H1 (cell line): ENCODE results near the gene GATC. TPM values are rescaled to one million over a fixed set of nuclear protein-coding genes. Genes with fewer than 3 reads are reported as not detected.

Experiments
- CTCF ChIA-PET: fragments of 300-600 bp; sonication (Branson Sonifier 250); formaldehyde crosslinking; loops from one replicate; lab custom pipeline; 2021; ENCODE audit not compliant: partially characterized antibody; lab: Charles Lee
- POLR2A ChIA-PET: fragments of 300-600 bp; sonication (Branson Sonifier 250); formaldehyde crosslinking; loops from one replicate; lab custom pipeline; 2021; ENCODE audit warnings: inconsistent platforms; ENCODE audit not compliant: partially characterized antibody; lab: Charles Lee
- DNase-seq, 2 experiments: peaks; one replicate each; pipeline versions ENCODE4 v3.0.0 to v3.0.0-alpha.2; 2010 to 2022; ENCODE audit warnings: low spot score in 2 of 2, low read depth in 1 of 2, mixed read lengths in 1 of 2
- FAIRE-seq: peaks from 2 replicates; lab custom pipeline; 2011; peaks lifted over from hg19 to GRCh38; lab: Jason Lieb, UNC
- H2AFZ ChIP-seq: 2 replicates; pipeline ENCODE4 v1.8.1; 2012; ENCODE audit warnings: low read length, inconsistent platforms
- H2AK5ac ChIP-seq: 2 replicates; pipeline ENCODE4 v1.6.1; 2013; ENCODE audit warnings: low read depth, low read length
- H2BK120ac ChIP-seq: replicated peaks from 2 replicates; pipeline ENCODE3; 2013; ENCODE audit warnings: low read depth, low read length, inconsistent platforms
- H2BK12ac ChIP-seq: 2 replicates; pipeline ENCODE4 v1.6.1; 2013; ENCODE audit warnings: low read depth, low read length
- H2BK15ac ChIP-seq: 2 replicates; pipeline ENCODE4 v1.6.1; 2013; ENCODE audit warnings: low read length
- H2BK20ac ChIP-seq: 2 replicates; pipeline ENCODE4 v1.6.1; 2013; ENCODE audit warnings: low read length
- H2BK5ac ChIP-seq: 2 replicates; pipeline ENCODE4 v1.6.1; 2013; ENCODE audit warnings: low read depth, low read length
- H3K14ac ChIP-seq: 2 replicates; pipeline ENCODE4 v1.6.1; 2013; ENCODE audit warnings: inconsistent platforms; ENCODE audit not compliant: insufficient read length
- H3K18ac ChIP-seq: 2 replicates; pipeline ENCODE4 v1.6.1; 2013; ENCODE audit warnings: low read length; ENCODE audit errors: extremely low read depth
- H3K23ac ChIP-seq: 2 replicates; pipeline ENCODE4 v1.6.1; 2013; ENCODE audit warnings: inconsistent platforms; ENCODE audit not compliant: insufficient read length
- H3K23me2 ChIP-seq: 2 replicates; pipeline ENCODE4 v1.6.1; 2013; ENCODE audit warnings: low read depth, low read length
- H3K27ac ChIP-seq: 2 replicates; pipeline ENCODE4 v1.6.1; 2011; ENCODE audit warnings: low read depth, low read length, inconsistent platforms
- H3K27me3 ChIP-seq, 4 experiments: replicated peaks in 1 of 4; 1 replicate in 1 of 4; 2 replicates in 3 of 4; pipeline versions ENCODE4 v1.6.1 to v1.8.1; 2011 to 2013; ENCODE audit warnings: low read length in 3 of 4, mild to moderate bottlenecking in 3 of 4, inconsistent platforms in 2 of 4, mixed read lengths in 2 of 4, moderate library complexity in 1 of 4; ENCODE audit not compliant: control insufficient read depth in 3 of 4, insufficient read depth in 3 of 4; ENCODE audit errors: extremely low read depth in 1 of 4
- H3K36me3 ChIP-seq, 4 experiments: 2 replicates each; pipeline versions ENCODE4 v1.6.1 to v1.8.1; 2011 to 2013; ENCODE audit warnings: mild to moderate bottlenecking in 4 of 4, low read length in 3 of 4, moderate library complexity in 2 of 4, control low read depth in 1 of 4, inconsistent platforms in 1 of 4; ENCODE audit not compliant: insufficient read depth in 4 of 4, control insufficient read depth in 2 of 4
- H3K4ac ChIP-seq: replicated peaks from 2 replicates; pipeline ENCODE3; 2013; ENCODE audit warnings: low read length, low read depth, mixed read lengths, inconsistent platforms; ENCODE audit not compliant: insufficient read length
- H3K4me1 ChIP-seq, 4 experiments: replicated peaks in 1 of 4; 1 replicate in 1 of 4; 2 replicates in 3 of 4; pipeline versions ENCODE4 v1.6.1 to v1.8.1; 2011 to 2013; ENCODE audit warnings: low read length in 3 of 4, inconsistent platforms in 2 of 4, mixed read lengths in 1 of 4; ENCODE audit not compliant: insufficient read depth in 4 of 4, control insufficient read depth in 3 of 4
- H3K4me2 ChIP-seq, 2 experiments: 2 replicates each; pipeline versions ENCODE4 v1.6.1 to v1.8.1; 2011 to 2013; ENCODE audit warnings: low read depth in 2 of 2, low read length in 2 of 2, control low read depth in 1 of 2, inconsistent platforms in 1 of 2, mild to moderate bottlenecking in 1 of 2; ENCODE audit not compliant: insufficient read depth in 1 of 2
- H3K4me3 ChIP-seq, 4 experiments: fragments of 200-600, 300-600 bp in 1 of 4; sonication (generic), shearing (Covaris generic), sonication (Bioruptor Twin) in 1 of 4; 2 replicates each; pipeline versions ENCODE4 v1.5.1 to v1.8.1; 2011 to 2016; ENCODE audit warnings: low read length in 4 of 4, low read depth in 3 of 4, control low read depth in 2 of 4, inconsistent platforms in 2 of 4, mild to moderate bottlenecking in 2 of 4, mixed read lengths in 1 of 4, moderate library complexity in 1 of 4; ENCODE audit not compliant: insufficient read depth in 2 of 4; ENCODE audit errors: extremely low read depth in 1 of 4
- H3K56ac ChIP-seq: replicated peaks from 2 replicates; pipeline ENCODE3; 2013; ENCODE audit warnings: low read depth, mild to moderate bottlenecking, mixed read lengths, low read length, inconsistent platforms; ENCODE audit not compliant: insufficient read length
- H3K79me1 ChIP-seq: 2 replicates; pipeline ENCODE4 v1.6.1; 2013; ENCODE audit warnings: low read depth, low read length, control low read depth
- H3K79me2 ChIP-seq, 2 experiments: 2 replicates each; pipeline versions ENCODE4 v1.6.1 to v1.8.1; 2012 to 2013; ENCODE audit warnings: low read length in 2 of 2, mild to moderate bottlenecking in 2 of 2, inconsistent platforms in 1 of 2; ENCODE audit not compliant: insufficient read depth in 2 of 2, control insufficient read depth in 1 of 2
- H3K9ac ChIP-seq, 4 experiments: replicated peaks in 1 of 4; 1 replicate in 1 of 4; 2 replicates in 3 of 4; pipeline versions ENCODE4 v1.6.1 to v1.8.1; 2011 to 2013; ENCODE audit warnings: low read depth in 3 of 4, low read length in 3 of 4, control low read depth in 2 of 4, mild to moderate bottlenecking in 2 of 4, moderate library complexity in 2 of 4, inconsistent platforms in 1 of 4; ENCODE audit errors: extremely low read depth in 1 of 4
- H3K9me3 ChIP-seq, 2 experiments: 2 replicates each; pipeline versions ENCODE4 v1.6.1 to v1.8.1; 2012 to 2013; ENCODE audit warnings: mild to moderate bottlenecking in 2 of 2, moderate library complexity in 2 of 2, control low read depth in 1 of 2, inconsistent platforms in 1 of 2, low read depth in 1 of 2, low read length in 1 of 2, mixed read lengths in 1 of 2; ENCODE audit not compliant: insufficient read depth in 2 of 2
- H4K20me1 ChIP-seq, 2 experiments: replicated peaks in 1 of 2; 2 replicates each; pipeline versions ENCODE3 to v1.8.1; 2011 to 2013; ENCODE audit warnings: inconsistent platforms in 2 of 2, low read length in 2 of 2, mild to moderate bottlenecking in 1 of 2; ENCODE audit not compliant: insufficient read depth in 2 of 2, control insufficient read depth in 1 of 2
- H4K5ac ChIP-seq: 2 replicates; pipeline ENCODE4 v1.6.1; 2013; ENCODE audit warnings: low read length, low read depth, mixed read lengths, inconsistent platforms; ENCODE audit not compliant: insufficient read length
- H4K8ac ChIP-seq: 2 replicates; pipeline ENCODE4 v1.8.0; 2013; ENCODE audit warnings: mild to moderate bottlenecking, moderate library complexity, low read length, inconsistent platforms; ENCODE audit not compliant: insufficient read depth; ENCODE audit errors: extremely low read depth
- H4K91ac ChIP-seq: replicated peaks from 2 replicates; pipeline ENCODE3; 2013; ENCODE audit warnings: low read length, mixed read lengths, inconsistent platforms; ENCODE audit not compliant: insufficient read length
- CHD2 ChIP-seq: IDR thresholded peaks from 2 replicates; pipeline ENCODE4 v1.6.1; 2012; ENCODE audit warnings: low read length, improper control_type of control experiment
- EZH2 ChIP-seq: fragments of 200-600 bp; sonication (generic); IDR thresholded peaks from 2 replicates; pipeline ENCODE4 v1.7.1; 2012; ENCODE audit warnings: low read depth, mild to moderate bottlenecking, moderate library complexity, low read length, inconsistent platforms; ENCODE audit not compliant: severe bottlenecking
- POU5F1 ChIP-seq: IDR thresholded peaks from 2 replicates; pipeline ENCODE4 v1.6.1; 2011; ENCODE audit warnings: low read depth, mild to moderate bottlenecking, low read length, moderate library complexity
- SIN3A ChIP-seq, 2 experiments: IDR thresholded peaks in 1 of 2; conservative IDR thresholded peaks in 1 of 2; 2 replicates each; pipeline ENCODE4 v1.6.1; 2011 to 2012; ENCODE audit warnings: low read length in 2 of 2, improper control_type of control experiment in 1 of 2, low read depth in 1 of 2, mild to moderate bottlenecking in 1 of 2
- SP1 ChIP-seq: IDR thresholded peaks from 2 replicates; pipeline ENCODE4 v1.6.1; 2011; ENCODE audit warnings: low read depth, low read length
- WGBS, 2 experiments: shearing (Covaris generic) in 1 of 2; methylation state at CpG; one replicate each; pipeline versions ENCODE4 v1.1.6 to v1.1.7; 2013 to 2015; ENCODE audit warnings: low lambda C conversion rate in 2 of 2, mixed read lengths in 2 of 2, inconsistent platforms in 1 of 2, low coverage in 1 of 2, missing lambda C conversion rate in 1 of 2; ENCODE audit not compliant: insufficient replicate concordance in 2 of 2, insufficient coverage in 1 of 2, insufficient read length in 1 of 2; ENCODE audit errors: extremely low coverage in 1 of 2, missing lambda C conversion rate in 1 of 2; 5-methylcytosine and 5-hydroxymethylcytosine counted together
- polyA plus RNA-seq, 7 experiments: library from polyadenylated mRNA; depleted of rRNA in 3 of 7; stranded (reverse) in 5 of 7; unstranded in 2 of 7; fragments of >200 nt in 5 of 7; fragments of 200-250 nt in 2 of 7; gene quantifications; 1 replicate in 5 of 7; 2 replicates in 1 of 7; 4 replicates in 1 of 7; pipeline versions ENCODE4 v1.2.1 to v1.2.3, GENCODE V29; 2011 to 2013; ENCODE audit warnings: missing spikeins in 2 of 7, mixed read lengths in 2 of 7
- total RNA-seq: library from RNA; stranded (reverse); fragmentation: NEBNext Ultra II Directional; extraction: Animal tissue kit (Norgen Biotek cat#: 25700); gene quantifications from 2 replicates; pipeline ENCODE4 v1.2.1, GENCODE V29; 2021
- TF ChIP-seq, protein P1 (sequence below): IDR thresholded peaks from 2 replicates; pipeline ENCODE4 v1.6.1; 2012; ENCODE audit warnings: inconsistent platforms

Gene GATC
- total and polyA plus RNA-seq, 2 of the 8 experiments (the other 6 are each of a cell fraction or from before 2014, with no cell fraction given), result 13.2 to 30.4 TPM

DNA sequence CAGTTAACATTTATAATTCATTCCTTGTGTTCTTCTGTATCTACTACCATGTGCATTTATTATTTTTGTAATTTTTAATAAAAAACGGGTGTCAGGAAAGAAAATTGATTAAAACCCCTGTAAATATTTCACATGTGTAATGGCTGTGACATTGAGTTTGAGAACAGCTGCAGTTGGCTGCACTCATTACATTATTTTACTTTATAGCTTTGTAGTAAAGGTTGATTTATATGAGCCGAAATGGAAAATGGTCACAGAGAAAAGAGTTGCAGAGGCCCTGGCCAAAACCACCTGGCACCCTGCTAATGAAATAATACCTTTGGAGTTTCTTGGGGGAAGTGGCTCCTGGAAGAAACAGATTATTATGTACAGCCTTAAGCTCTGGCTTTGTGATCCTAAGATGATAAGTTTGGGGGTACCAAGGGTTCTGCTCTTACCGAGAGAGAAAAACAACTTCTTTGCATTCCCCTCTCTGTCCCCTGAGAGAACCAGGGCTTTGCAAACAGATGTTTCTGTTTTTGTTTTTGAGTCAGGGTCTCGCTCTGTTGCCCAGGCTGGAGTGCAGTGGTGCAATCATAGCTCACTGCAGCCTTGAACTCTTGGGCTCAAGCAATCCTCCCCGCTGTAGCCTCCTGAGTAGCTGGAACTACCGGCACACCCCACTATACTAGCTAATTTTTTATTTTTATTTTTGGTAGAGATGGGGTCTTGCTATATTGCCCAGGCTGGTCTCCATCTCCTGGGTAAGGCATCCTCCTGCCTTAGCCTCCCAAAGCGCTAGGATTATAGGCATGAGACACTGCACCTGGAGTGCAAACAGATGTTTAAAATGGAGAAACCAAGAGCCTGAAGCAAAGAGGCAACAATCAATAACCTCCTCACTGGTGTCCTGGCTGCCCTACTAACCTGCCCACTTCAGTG is 40.0 kb downstream of the GATC start:
- no peak overlapping the region for H3K4me3 ChIP-seq
- H2BK20ac ChIP-seq, result no peak overlapping the region
- no peak overlapping the region for H2BK5ac ChIP-seq
- H2AK5ac ChIP-seq, result no peak overlapping the region
- H3K18ac ChIP-seq, result no peak overlapping the region
- H2AFZ ChIP-seq, result no peak overlapping the region
- POLR2A ChIA-PET, result interaction anchor here (1.9 kb wide), 1 partner anchor 17 kb away, joined by 5 read pairs; no protein-coding TSS in a partner anchor
- H3K27ac ChIP-seq, result no peak overlapping the region
- no peak overlapping the region for H4K5ac ChIP-seq
- H3K56ac ChIP-seq, result no peak overlapping the region
- DNase-seq (no peak), FAIRE-seq (no peak)
- no peaks in the 10 kb centered on the region for H4K20me1 ChIP-seq
- WGBS, 2 experiments, result 89% methylated on average over 7 of the region's 7 CpGs; no CpG with 5 or more reads in 1 of the 2 experiments
- no peak overlapping the region for H3K4ac ChIP-seq
- peaks cover 2% of the 10 kb centered on the region; the same call in 1 of the 2 replicates for H3K79me1 ChIP-seq
- H3K79me2 ChIP-seq, result no peaks in the 10 kb centered on the region
- no peak overlapping the region for H2BK15ac ChIP-seq
- no peak for TF ChIP-seq SP1
- TF ChIP-seq CHD2, result no peak
- no peak for TF ChIP-seq EZH2
- no peak for TF ChIP-seq SIN3A (conservative IDR thresholded peaks at IDR 0.05 in 1 of 2, IDR thresholded peaks at IDR 0.05 in 1 of 2; ENCODE audit: low read depth in 1 of 2, low read length in 2 of 2)
- TF ChIP-seq POU5F1, result no peak
- TF ChIP-seq, protein P1, sequence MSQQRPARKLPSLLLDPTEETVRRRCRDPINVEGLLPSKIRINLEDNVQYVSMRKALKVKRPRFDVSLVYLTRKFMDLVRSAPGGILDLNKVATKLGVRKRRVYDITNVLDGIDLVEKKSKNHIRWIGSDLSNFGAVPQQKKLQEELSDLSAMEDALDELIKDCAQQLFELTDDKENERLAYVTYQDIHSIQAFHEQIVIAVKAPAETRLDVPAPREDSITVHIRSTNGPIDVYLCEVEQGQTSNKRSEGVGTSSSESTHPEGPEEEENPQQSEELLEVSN, result no peak
- no peak overlapping the region for H4K91ac ChIP-seq
- H3K4me1 ChIP-seq, result no peaks in the 10 kb centered on the region
- no peak overlapping the region for H2BK12ac ChIP-seq
- no peaks in the 10 kb centered on the region for H3K23me2 ChIP-seq
- no peak overlapping the region for H2BK120ac ChIP-seq
- no peak overlapping the region for H3K23ac ChIP-seq
- H3K36me3 ChIP-seq, result peaks cover 0 to 2% (median 0%) of the 10 kb centered on the region in 4 experiments; a peak in 2 of 8 replicates
- H3K9ac ChIP-seq, result no peak overlapping the region
- no peaks in the 10 kb centered on the region; a peak in 1 of 4 replicates for H3K9me3 ChIP-seq
- no peak overlapping the region for H3K14ac ChIP-seq
- no peaks in the 10 kb centered on the region; a peak in 1 of 7 replicates for H3K27me3 ChIP-seq
- CTCF ChIA-PET, result interaction anchor here (0.6 to 1.4 kb wide), 6 partner anchors 8 to 129 kb away, joined by 3 to 5 read pairs (median 3); partner anchors contain the start of gene SRSF9
- H4K8ac ChIP-seq, result no peak overlapping the region
- no peak overlapping the region for H3K4me2 ChIP-seq
